Mucosa of descending colon (tissue), 3 donors: ENCODE results near the gene DTX1. TPM values are rescaled to one million over a fixed set of nuclear protein-coding genes. Genes with fewer than 3 reads are reported as not detected.
A peak's percentile ranks its signal among the peaks of the same experiment; 100 is the strongest.

Source experiments
- ATAC-seq: fragments of 200-7000 bp; cut with Tn5 transposase; one replicate; pipeline ENCODE4 v1.9.1; 2020; ENCODE audit warnings: mild to moderate bottlenecking, moderate library complexity
- DNase-seq, 3 donors: peaks; one replicate each; pipeline ENCODE4 v3.0.0-alpha.2; 2020
- H3K36me3 ChIP-seq: fragments of 200-600 bp; one replicate; pipeline ENCODE4 v1.8.0; 2021; ENCODE audit warnings: low read depth, mild to moderate bottlenecking
- H3K4me1 ChIP-seq: fragments of 200-600 bp; one replicate; pipeline ENCODE4 v1.8.0; 2021; ENCODE audit warnings: low read depth, mild to moderate bottlenecking
- H3K4me3 ChIP-seq: fragments of 200-600 bp; one replicate; pipeline ENCODE4 v1.8.0; 2021; ENCODE audit warnings: mild to moderate bottlenecking
- H3K9me3 ChIP-seq: fragments of 200-600 bp; one replicate; pipeline ENCODE4 v1.8.0; 2021; ENCODE audit warnings: mild to moderate bottlenecking
- intact Hi-C, 2 donors: fragments of 100-400 bp; cut with DNase I in 1 of 2; cut with micrococcal nuclease in 1 of 2; formaldehyde crosslinking; loops; one replicate each; pipeline versions ENCODE4 v1.11.0 to v1.11.1; 2022; cut with DNase I, micrococcal nuclease
- total RNA-seq, 3 donors: library from RNA; stranded (reverse); fragmentation: NEBNext Ultra II Directional in 2 of 3; extraction: Animal tissue kit (Norgen Biotek cat#: 25700) in 2 of 3; gene quantifications; one replicate each; pipeline versions ENCODE4 v1.2.1 to v1.2.4, GENCODE V29; 2021 to 2023
- TF ChIP-seq, protein P1 (sequence below): fragments of 200-600 bp; IDR thresholded peaks from one replicate; pipeline ENCODE4 v1.8.0; 2022; ENCODE audit warnings: antibody characterized with exemption, mild to moderate bottlenecking
- donor health status: DM: no; HTN: no; CAD: no; lungs with moderate emphysema.
- donor health status: DM: no; HTN: no; CAD: no.
- donor health status: DM: no; HTN: yes; CAD: no.

DTX1 gene
- total RNA-seq, 3 donors from 2014 or later: 0.67 to 5.9 (median 1.6) TPM

DNA sequence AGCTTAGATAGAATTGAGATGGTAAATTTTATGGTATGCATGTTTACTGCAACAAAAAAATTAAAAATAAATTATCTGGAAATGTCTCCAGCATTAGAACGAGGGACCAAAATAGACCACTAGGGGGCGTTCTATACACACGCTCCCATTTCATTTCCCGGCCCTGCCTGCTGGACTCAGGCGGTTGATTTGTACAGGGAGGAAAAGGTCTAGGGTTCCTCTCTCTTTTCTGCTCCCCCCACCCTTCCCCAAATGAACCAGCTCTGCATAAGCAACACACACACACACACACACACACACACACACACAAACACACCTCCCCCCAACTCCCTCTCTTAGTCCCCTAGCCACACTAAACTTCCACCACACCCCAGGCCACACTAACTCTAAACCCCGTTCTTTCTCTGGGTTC is 7.8 kb upstream of the DTX1 start:
- H3K9me3 ChIP-seq: no peaks in the 10 kb centered on the region
- DNase-seq: peak in 1 of 3 donors; percentile 85
- peak; percentile 91 for ATAC-seq
- TF ChIP-seq, protein P1, sequence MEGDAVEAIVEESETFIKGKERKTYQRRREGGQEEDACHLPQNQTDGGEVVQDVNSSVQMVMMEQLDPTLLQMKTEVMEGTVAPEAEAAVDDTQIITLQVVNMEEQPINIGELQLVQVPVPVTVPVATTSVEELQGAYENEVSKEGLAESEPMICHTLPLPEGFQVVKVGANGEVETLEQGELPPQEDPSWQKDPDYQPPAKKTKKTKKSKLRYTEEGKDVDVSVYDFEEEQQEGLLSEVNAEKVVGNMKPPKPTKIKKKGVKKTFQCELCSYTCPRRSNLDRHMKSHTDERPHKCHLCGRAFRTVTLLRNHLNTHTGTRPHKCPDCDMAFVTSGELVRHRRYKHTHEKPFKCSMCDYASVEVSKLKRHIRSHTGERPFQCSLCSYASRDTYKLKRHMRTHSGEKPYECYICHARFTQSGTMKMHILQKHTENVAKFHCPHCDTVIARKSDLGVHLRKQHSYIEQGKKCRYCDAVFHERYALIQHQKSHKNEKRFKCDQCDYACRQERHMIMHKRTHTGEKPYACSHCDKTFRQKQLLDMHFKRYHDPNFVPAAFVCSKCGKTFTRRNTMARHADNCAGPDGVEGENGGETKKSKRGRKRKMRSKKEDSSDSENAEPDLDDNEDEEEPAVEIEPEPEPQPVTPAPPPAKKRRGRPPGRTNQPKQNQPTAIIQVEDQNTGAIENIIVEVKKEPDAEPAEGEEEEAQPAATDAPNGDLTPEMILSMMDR: peak; percentile 78
- H3K4me3 ChIP-seq: no peak overlapping the region
- no peaks in the 10 kb centered on the region for H3K4me1 ChIP-seq
- intact Hi-C loops: loop anchor here (5.0 to 10.0 kb wide), 2 partner anchors 104 to 126 kb away; no protein-coding TSS in a partner anchor
- H3K36me3 ChIP-seq: no peaks in the 10 kb centered on the region

DNA sequence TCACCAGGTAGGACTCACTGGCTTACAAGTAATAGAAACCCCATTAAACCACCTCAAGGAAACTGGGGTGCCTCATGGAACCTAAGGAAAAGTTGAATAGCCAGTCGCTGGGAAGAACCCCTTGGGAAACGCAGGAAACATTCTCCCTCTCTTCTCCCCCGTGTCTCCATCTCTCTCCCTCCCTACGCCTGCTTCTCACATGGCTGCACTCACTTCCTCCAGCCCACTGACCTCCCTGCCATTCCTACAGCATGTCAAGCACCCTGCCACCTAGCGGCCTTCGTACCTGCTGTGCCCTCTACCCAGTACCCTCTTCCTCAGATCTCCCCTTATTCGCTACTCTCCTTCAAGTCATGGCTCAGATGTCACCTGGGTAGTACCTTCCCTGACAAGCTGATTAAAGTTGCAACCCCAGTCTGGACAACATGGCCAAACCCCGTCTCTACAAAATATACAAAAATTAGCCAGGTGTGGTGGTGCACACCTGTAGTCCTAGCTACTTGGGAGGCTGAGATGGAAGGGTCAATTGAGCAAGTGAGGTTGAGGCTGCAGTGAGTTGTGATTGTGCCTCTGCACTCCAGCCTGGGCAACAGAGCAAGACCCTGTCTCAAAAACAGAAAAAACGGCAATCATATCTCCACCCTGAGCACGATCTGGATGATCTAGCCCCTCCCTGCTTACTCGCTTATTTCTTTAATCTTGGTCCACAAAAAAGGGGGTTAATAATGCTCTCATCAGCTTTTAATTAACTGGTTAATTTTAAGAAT is 6.4 kb upstream of the DTX1 start:
- ATAC-seq: peak; percentile 57
- no peaks in the 10 kb centered on the region for H3K9me3 ChIP-seq
- TF ChIP-seq, protein P1: no peak
- peak in 1 of 3 donors; percentile 42 for DNase-seq
- H3K4me3 ChIP-seq: no peak overlapping the region
- no peaks in the 10 kb centered on the region for H3K36me3 ChIP-seq
- intact Hi-C loops: loop anchor here (5.0 to 10.0 kb wide), 3 partner anchors 102 to 125 kb away; no protein-coding TSS in a partner anchor
- no peaks in the 10 kb centered on the region for H3K4me1 ChIP-seq

DNA sequence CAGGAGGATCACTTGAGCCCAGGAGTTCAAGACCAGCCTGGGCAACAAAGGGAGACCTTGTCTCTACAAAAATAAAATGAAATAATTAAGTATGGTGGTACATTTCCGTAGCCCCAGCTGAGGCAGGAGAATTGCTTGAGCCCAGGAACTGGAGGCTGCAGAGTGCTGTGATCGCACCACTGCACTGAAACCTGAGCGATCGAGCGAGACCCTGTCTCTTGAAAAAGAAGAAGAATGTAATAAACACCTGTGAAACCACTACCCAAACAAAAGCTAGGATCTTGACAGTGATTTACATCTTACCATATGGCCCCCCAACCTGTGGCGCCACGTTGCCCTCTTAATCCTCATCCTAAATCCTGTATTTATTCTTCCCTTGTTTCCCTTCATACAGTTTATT is 5.7 kb upstream of the DTX1 start:
- Histone ChIP-seq H3K4me1 (no peaks in the 10 kb centered on the region), H3K36me3 (no peaks in the 10 kb centered on the region), H3K9me3 (no peaks in the 10 kb centered on the region), H3K4me3 (no peak overlapping the region)
- no peak for DNase-seq
- TF ChIP-seq, protein P1: no peak
- intact Hi-C loops: loop anchor here in 1 of 2 donors (10.0 kb wide), 1 partner anchor 104 kb away; no protein-coding TSS in a partner anchor
- peak; percentile 24 for ATAC-seq

DNA sequence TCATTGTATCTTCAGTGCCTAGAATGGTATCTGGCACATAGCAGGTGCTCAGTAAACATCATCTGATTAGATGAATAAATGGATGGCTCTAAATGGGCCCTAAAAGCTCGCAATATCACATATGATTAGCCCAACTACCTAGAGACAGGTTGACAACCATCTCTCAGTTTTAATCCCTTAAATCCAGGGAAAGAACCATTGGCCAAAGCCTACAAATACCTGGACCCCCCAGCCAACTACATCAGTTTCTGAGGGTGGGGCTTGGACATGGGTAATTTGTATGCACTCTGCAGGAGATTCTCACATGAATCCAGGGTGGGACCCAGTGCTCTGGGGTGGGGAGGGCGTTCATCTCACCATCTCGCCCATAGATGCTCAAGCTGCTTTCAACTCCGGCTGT is 4.8 kb upstream of the DTX1 start:
- Histone ChIP-seq H3K9me3 (no peaks in the 10 kb centered on the region), H3K4me3 (no peak overlapping the region), H3K4me1 (no peaks in the 10 kb centered on the region), H3K36me3 (no peaks in the 10 kb centered on the region)
- ATAC-seq (no peak), DNase-seq (no peak)
- TF ChIP-seq, protein P1: no peak
- intact Hi-C loops: loop anchor here in 1 of 2 donors (10.0 kb wide), 1 partner anchor 103 kb away; no protein-coding TSS in a partner anchor

DNA sequence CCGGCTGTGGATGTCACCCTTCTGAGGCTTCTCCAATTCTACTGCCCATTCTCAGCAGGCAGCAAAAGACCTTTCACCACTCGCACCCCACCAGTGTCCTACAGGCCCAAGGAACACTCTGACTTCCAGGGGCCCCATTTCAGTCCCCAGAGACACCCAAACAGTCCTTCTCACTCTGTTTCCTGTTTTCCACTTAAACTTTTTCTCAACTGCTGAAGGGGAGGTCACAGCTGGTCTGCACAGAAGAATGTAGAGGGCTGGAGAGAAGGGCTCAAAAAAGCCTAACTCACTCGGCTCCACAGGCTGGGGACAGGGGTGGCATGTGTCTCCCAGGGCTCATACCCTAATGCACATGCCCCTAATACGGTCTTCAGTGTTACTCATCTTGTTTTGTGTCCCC is 4.2 kb upstream of the DTX1 start:
- Histone ChIP-seq H3K4me1 (peaks cover 4% of the 10 kb centered on the region), H3K9me3 (no peaks in the 10 kb centered on the region), H3K4me3 (no peak overlapping the region), H3K36me3 (no peaks in the 10 kb centered on the region)
- intact Hi-C loops: loop anchor here in 1 of 2 donors (10.0 kb wide), 1 partner anchor 102 kb away; no protein-coding TSS in a partner anchor
- TF ChIP-seq, protein P1: no peak
- no peak for ATAC-seq
- no peak for DNase-seq
